A375 (cell line): ENCODE data around the gene DPP9. TPM values are rescaled to one million over a fixed set of nuclear protein-coding genes. Genes with fewer than 3 reads are reported as not detected.

Experiments
- small RNA-seq: library from RNA; depleted of rRNA; stranded (forward); fragments of <200 nt; gene quantifications from one replicate; pipeline ENCODE3, GENCODE V24; 2014
- total RNA-seq: library from RNA; depleted of rRNA; stranded (reverse); fragments of >200 nt; shearing (Covaris generic); gene quantifications from 2 replicates; pipeline ENCODE4 v1.2.3, GENCODE V29; 2014; rRNA removed

DPP9 gene
- total RNA-seq = 54.4 and 56.8 TPM in 2 replicates

GRCh38 chr19:4723595-4724514 is at the start of gene DPP9:
Gene DPP9, minus strand, starts transcription at chr19:4723842. Its CDS starts 3,936 bp downstream, at chr19:4719906.

DNA sequence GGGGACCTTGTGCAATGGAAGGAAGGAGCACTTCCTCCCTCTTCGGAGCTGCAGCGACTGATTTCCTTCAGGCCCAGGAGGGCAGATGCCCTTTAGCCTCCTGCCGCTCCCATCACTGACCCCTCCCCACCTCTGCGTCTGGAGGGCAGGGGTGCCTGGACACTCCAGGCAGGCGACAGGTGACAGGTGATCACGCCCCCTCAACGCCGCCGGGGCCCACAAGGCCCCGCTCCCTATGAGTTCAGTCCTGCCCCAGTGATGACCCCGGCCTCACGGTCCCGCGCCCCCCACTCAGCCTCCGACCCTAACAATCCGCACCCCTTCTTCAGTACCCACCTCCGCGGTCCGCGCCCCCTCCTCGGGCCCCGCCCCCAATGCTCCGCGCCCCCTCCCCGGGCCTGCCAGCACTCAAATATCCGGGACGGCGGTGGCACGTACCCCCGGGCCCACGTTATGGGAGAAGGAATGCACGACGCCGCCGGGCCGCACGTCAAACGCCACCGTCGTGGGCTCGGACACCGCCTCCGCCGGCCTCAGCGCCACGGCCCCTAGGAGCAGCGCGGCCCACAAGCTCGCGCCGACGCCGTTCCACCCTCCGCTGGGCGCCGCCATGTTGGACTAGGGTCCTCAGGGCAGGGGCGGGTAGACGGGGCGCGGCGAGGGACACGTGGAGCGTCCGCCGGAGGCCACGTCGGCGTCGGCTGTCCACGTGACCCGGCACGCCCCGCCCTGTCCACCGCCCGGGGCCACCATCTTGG is 53.7 kb downstream of the DPP9 start, which contains the start of gene MYDGF:
Gene MYDGF (minus strand): TSS at position 620 of the 758 bp plus-strand sequence. CDS start 8 bp downstream, at position 612.

GRCh38 chr19:4638828-4639530 is 84.7 kb downstream of the DPP9 start, which contains the start of gene TNFAIP8L1:
Gene TNFAIP8L1, plus strand, starts transcription at chr19:4639516. Its CDS starts 12,354 bp downstream, at chr19:4651870.

Small RNAs within 50 kb of the gene (small RNA-seq; reads per million reads assigned to genes)
- not detected for gene MIR7-3

Other genes starting within 250 kb of the DPP9 start
- gene PLIN4, start 205.4 kb downstream of the DPP9 start, total RNA-seq = 3.9 and 4.1 TPM in 2 replicates
- gene PLIN5, start 188.6 kb downstream of the DPP9 start, total RNA-seq = 0.15 and 1.4 TPM in 2 replicates
- gene LRG1, start 183.8 kb downstream of the DPP9 start, total RNA-seq = 0.11 TPM in 1 of 2 replicates, not detected in the other
- 27.4 and 35.0 TPM in 2 replicates for gene SEMA6B, start 164.2 kb downstream of the DPP9 start, total RNA-seq
- 4.6 and 5.2 TPM in 2 replicates for gene TNFAIP8L1, start 84.3 kb downstream of the DPP9 start, total RNA-seq
- 187 and 198 TPM in 2 replicates for gene MYDGF, start 53.5 kb downstream of the DPP9 start, total RNA-seq
- 32.5 and 34.5 TPM in 2 replicates for gene FEM1A, start 67.9 kb upstream of the DPP9 start, total RNA-seq
- gene TICAM1, start 107.9 kb upstream of the DPP9 start, total RNA-seq = 3.3 and 4.8 TPM in 2 replicates
- 67.7 and 73.4 TPM in 2 replicates for gene PLIN3, start 143.8 kb upstream of the DPP9 start, total RNA-seq
- not detected in 2 replicates for gene ARRDC5, start 179.1 kb upstream of the DPP9 start, total RNA-seq
- gene UHRF1, start 185.7 kb upstream of the DPP9 start, total RNA-seq = 99.7 and 107 TPM in 2 replicates
- gene KDM4B, start 245.3 kb upstream of the DPP9 start, total RNA-seq = 8.0 and 8.3 TPM in 2 replicates